ENCODE measurements around the gene NT5DC1.
A peak's percentile ranks its signal among the peaks of the same experiment; 100 is the strongest.

The NT5DC1 gene

GRCh38 chr6:116248577-116248976 lies 147.9 kb downstream of the NT5DC1 start:
- no peak for DNase-seq

DNA sequence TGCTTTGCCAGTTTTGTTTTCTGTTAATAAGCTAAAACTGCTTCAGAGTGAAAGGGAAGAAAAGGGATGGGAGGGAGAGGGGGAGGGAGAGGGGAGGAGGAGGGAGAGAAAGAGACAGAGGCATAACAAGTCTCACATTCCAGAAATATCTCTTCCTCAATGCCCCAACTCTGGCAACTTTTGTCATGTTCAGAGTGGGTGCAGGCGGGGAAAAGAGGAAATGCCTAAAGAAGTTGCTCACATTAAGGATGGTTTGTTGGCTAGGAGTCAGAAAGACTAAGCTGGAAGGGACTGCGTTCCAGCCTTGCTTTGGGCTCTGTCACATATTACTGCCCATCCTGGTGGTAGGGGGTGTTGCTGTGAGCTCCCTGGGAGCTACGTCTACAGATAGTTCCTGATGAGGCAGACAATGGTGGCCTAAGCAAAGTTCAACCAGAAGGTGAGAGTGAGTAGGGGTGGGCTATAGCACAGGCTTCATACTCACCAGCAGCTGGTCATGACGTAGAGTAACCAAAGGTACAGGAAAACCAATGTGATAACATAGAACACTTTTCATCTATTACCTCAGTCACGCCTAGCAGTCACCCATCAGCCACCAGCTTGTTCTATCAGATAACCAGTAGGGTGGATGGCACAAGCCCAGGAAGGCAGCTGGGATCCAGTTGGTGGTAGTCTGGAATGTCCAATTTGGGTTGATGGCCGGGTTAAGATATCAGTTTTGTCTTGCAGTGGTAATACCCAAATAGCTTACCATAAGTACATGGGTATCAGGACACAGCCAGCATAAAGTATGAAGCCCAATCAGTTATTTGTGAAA lies 151.1 kb downstream of the NT5DC1 start:
- no peak for DNase-seq

- no peak for DNase-seq
These were observed 152.5 kb downstream of the NT5DC1 start for GRCh38 chr6:116253188-116253504.

GRCh38 chr6:116253505-116254296 lies 153.0 kb downstream of the NT5DC1 start, which contains the start of gene TSPYL4:
TSS of gene TSPYL4 (minus strand) at chr6:116254075. CDS start at chr6:116254008, 67 bp downstream.
- peak; percentile 68 to 75 (median 74) for DNase-seq

GRCh38 chr6:116254297-116255056 lies 153.8 kb downstream of the NT5DC1 start:
- DNase-seq = no peak

GRCh38 chr6:116255246-116255800 lies 154.7 kb downstream of the NT5DC1 start:
- DNase-seq = no peak

DNA sequence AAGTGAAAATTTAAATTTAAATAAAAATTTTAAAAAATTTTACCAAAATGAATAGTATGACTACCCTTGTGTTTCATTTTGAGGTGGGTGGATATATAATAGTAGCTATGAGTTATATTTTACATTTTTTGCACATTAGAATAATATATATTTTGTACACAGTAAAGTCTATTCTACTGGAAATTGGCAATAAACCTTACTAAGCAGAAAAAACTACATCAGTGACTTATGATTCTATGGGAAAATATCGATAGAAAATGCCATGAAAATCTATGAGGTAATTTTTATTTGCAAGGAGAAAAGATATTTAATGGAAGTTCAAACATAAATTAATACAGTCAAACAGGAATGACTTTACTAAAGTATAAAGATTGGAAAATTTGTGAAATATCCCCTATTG lies 156.0 kb downstream of the NT5DC1 start:
- DNase-seq = no peak

- no peak for DNase-seq
These were observed 157.9 kb downstream of the NT5DC1 start for GRCh38 chr6:116258520-116258919.

GRCh38 chr6:116263353-116263752 lies 162.7 kb downstream of the NT5DC1 start:
- no peak for DNase-seq

DNA sequence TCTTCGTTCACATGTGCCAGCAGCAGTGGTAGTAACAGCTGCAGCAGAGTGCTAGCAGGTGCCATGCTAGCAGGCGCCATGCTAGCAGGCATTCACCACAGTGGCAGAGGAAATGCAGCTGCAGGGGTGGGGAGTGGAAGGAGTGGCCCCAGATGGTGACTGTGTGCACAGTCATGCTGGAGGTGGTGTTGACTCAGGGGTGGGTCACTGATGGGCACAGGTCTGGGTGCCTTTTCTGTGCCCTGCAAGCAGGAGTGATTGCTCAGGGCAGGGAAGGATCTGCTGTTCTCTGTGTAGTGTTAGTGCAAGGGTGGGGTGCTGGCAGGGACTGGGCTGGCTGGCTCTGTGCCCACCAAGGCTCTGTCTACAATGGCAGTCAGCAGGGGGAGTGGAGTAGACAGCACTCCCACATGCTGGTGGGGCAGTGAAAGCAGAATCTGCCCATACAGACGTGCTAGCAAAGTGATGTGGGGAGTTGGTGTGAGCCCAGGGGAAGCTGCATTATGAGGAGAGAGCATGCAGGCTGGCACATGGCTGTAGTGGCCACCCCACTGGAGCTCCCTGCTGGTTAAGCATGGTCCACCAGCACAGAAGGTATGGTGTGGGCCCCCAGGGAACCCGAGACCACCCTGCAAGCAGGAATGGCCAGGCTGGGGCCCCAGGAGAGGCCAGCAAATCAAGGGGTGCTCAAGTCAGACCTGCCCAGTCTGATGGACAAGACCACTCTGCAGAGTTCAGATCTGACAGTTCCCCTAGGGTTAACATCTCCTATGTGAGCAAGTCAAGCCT lies 164.6 kb downstream of the NT5DC1 start:
- DNase-seq = no peak

DNA sequence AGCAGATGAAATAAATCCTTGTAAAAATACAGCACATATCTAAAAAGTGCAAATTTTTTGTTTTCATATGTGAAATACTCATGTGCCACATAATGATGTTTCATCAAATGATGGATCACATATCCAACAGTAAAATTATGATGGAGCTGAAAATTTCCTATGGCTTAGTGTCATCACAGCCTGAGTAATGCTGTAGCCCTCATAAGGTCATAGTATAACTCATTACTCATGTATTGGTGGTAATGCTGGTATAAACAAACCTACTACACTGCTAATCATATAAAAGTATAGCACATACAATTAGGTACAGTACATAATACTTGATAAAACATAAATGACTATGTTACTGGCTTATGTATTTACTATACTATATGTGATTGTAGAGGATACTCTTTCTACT lies 166.2 kb downstream of the NT5DC1 start:
- DNase-seq = no peak

- no peak for DNase-seq
These were observed 167.4 kb downstream of the NT5DC1 start for GRCh38 chr6:116267836-116268588.

DNA sequence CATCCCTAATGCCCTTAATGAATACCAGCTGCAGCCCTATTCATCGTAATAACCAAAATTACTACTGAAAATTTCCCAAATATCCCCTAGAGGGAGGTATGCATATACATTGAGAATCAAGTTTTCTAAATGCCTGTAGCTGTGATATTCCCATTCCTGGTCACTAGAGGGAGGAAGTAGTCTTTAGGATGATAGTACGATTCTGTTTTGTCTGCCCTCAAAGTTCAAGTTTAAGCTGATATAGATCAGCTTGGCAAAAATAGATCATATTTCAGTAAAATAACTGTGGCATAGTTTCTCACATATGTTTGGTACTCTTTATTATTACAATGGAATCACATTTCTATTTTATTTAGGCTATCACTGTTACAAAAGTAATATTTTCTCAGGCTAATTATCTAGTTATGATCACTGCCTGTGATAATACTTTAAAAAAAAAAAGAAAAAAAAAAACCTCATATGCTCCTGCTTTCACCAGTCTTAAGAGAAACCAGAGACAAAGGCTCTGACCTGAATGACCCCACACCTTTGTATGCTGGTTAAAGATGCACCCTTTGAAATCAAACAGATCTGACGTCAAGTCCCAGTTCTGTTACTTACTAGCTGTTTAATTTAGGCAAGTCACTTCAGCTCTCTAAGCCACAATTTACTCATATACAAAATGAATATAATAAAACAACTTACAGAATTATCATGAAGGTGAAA lies 168.1 kb downstream of the NT5DC1 start:
- DNase-seq = no peak

DNA sequence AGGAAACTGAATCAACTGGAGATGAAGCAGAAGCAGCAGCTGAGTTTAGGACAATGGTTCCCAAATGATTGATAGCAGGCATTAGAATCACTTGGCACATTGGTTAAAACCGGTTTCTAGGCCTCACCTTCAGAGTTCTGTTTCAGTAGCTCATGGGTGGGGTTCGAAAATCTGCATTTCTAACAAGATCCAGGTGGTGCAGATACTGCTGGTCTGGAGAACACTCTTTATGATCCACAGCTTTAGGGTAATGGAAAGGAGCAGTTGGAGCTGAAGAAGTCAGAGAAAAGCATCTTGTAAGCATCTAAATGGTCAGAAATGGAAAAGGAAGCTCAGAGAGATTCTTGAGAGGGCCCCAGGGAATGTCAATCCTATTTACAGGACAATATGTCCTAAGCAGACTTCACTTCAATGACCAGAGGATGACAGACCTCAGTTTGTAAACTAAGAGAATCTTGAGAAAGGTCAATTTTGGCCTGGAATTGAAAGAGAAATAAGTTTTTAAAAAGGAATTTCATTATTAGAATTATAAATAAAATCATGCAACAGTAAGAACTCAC lies 170.6 kb downstream of the NT5DC1 start:
- no peak for DNase-seq

- no peak for DNase-seq
These were observed 176.5 kb downstream of the NT5DC1 start for GRCh38 chr6:116277124-116277523.

DNA sequence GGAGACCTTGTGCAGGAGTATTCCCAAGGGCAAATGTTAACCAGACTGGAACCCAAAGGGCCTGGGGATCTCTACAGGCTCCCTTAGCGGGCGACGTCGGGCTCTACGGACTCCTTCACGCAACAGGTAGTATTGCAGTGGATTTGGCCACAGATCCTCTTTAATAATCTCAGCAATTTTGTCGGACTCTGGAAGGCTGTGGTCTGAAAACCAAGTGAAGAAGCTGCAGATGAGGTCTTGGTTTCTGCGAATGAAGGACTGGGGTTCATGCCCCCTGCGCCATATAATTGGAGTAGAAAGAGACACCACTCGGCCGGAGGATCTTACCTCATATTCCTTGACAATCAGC lies 177.8 kb downstream of the NT5DC1 start:
- no peak for DNase-seq

DNA sequence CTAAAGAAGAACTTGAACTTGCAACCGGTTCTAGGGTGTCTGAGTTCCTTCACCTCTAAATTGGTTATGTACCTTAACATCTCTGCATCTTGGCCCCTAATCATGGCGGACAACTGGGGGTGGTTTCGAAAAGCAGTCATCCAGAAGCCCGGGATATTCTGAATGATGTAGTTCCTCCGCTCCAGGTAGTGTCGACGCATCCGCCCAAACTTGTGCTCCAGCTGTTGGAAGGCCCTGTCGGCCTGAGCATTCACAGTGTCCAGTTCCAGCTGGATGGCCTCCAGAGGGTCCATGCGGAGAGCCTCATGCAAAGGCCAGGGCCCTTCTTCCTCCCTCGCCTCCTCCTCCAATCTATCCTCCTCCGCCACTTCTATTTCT lies 178.2 kb downstream of the NT5DC1 start:
- DNase-seq = no peak

GRCh38 chr6:116279232-116280160 lies 178.8 kb downstream of the NT5DC1 start, which contains the start of gene TSPYL1:
TSS of gene TSPYL1 (minus strand) at chr6:116279930. CDS start at chr6:116279830, 100 bp downstream.
- peak; percentile 77 to 88 (median 85) for DNase-seq
